A673 (cell line): ENCODE results near the gene GGA3.

Experiments
- CTCF ChIP-seq: fragments of 300-800, 200-600 bp; sonication (generic); conservative IDR thresholded peaks from 2 replicates; pipeline ENCODE4 v1.5.1; 2017; ENCODE audit warnings: low read depth, mild to moderate bottlenecking, antibody characterized with exemption, low read length, moderate library complexity, mixed read lengths
- EZH2 ChIP-seq: fragments of 200-600 bp; sonication (generic); IDR thresholded peaks from 2 replicates; pipeline ENCODE4 v1.6.1; 2017; ENCODE audit warnings: borderline replicate concordance, low read depth, mild to moderate bottlenecking, mixed read lengths, antibody characterized with exemption, low read length; ENCODE audit not compliant: poor library complexity, severe bottlenecking

- TF ChIP-seq CTCF (no peak), EZH2 (no peak)
Observed at GRCh38 chr17:75249564-75249963, 11.8 kb downstream of the GGA3 start.
